Panc1 (cell line): Measurements from ENCODE around the gene LRRC3. TPM values are rescaled to one million over a fixed set of nuclear protein-coding genes. Genes with fewer than 3 reads are reported as not detected.

ENCODE experiments used
- ATAC-seq: fragments of 200-7000 bp; cut with Tn5 transposase; 2 replicates; pipeline ENCODE4 v1.9.1; 2020; ENCODE audit warnings: mild to moderate bottlenecking, moderate library complexity
- BruUV-seq: library from RNA; stranded (reverse); fragments of 400-500 nt; replicated peaks from 2 replicates; lab custom pipeline; 2021; lab: Mats Ljungman, UMichigan
- CTCF ChIA-PET: fragments of 300-600 bp; sonication (Branson Sonifier 250); formaldehyde crosslinking; loops from one replicate; lab custom pipeline; 2022; ENCODE audit warnings: antibody characterized with exemption; lab: Charles Lee
- POLR2A ChIA-PET: fragments of 300-600 bp; sonication (Branson Sonifier 250); formaldehyde crosslinking; loops from one replicate; lab custom pipeline; 2022; ENCODE audit warnings: antibody characterized with exemption; lab: Charles Lee
- DNase-seq: peaks from one replicate; pipeline ENCODE4 v3.0.0-alpha.2; 2010; ENCODE audit warnings: low read depth, low spot score
- H3K27ac ChIP-seq: 2 replicates; pipeline ENCODE4 v1.5.1; 2011; ENCODE audit warnings: mild to moderate bottlenecking, low read length, inconsistent platforms
- H3K27me3 ChIP-seq: fragments of 200-500 bp; sonication (Bioruptor generic); 2 replicates; pipeline ENCODE4 v1.6.0; 2014; ENCODE audit warnings: low read length, inconsistent platforms; ENCODE audit not compliant: control insufficient read depth, insufficient read depth
- H3K36me3 ChIP-seq: fragments of 200-500 bp; sonication (Bioruptor generic); 2 replicates; pipeline ENCODE4 v1.5.1; 2014; ENCODE audit warnings: inconsistent platforms, mild to moderate bottlenecking, low read length, moderate library complexity; ENCODE audit not compliant: control insufficient read depth, insufficient read depth
- H3K4me1 ChIP-seq: 2 replicates; pipeline ENCODE4 v1.5.1; 2011; ENCODE audit warnings: inconsistent platforms, mild to moderate bottlenecking, low read length, moderate library complexity; ENCODE audit not compliant: control insufficient read depth, insufficient read depth
- H3K4me3 ChIP-seq, 2 experiments: 2 replicates each; pipeline ENCODE4 v1.5.1; 2011 to 2012; ENCODE audit warnings: low read depth in 2 of 2, low read length in 2 of 2, mild to moderate bottlenecking in 2 of 2, inconsistent platforms in 1 of 2, moderate library complexity in 1 of 2
- H3K9me3 ChIP-seq: fragments of 200-500 bp; sonication (Bioruptor generic); 2 replicates; pipeline ENCODE4 v1.5.1; 2014; ENCODE audit warnings: low read depth, mild to moderate bottlenecking, inconsistent platforms, low read length, moderate library complexity; ENCODE audit not compliant: control insufficient read depth, insufficient read depth
- CTCF ChIP-seq: fragments of 450-650 bp; IDR thresholded peaks from 2 replicates; pipeline ENCODE4 v1.5.1; 2017; ENCODE audit warnings: mild to moderate bottlenecking
- POLR2AphosphoS5 ChIP-seq: IDR thresholded peaks from 2 replicates; pipeline ENCODE4 v1.6.1; 2012; ENCODE audit warnings: mild to moderate bottlenecking, low read depth, low read length, moderate library complexity
- SIN3A ChIP-seq: IDR thresholded peaks from 2 replicates; pipeline ENCODE4 v1.6.1; 2012; ENCODE audit warnings: low read depth, mild to moderate bottlenecking, low read length, moderate library complexity, borderline replicate concordance; ENCODE audit not compliant: insufficient read depth
- TCF7L2 ChIP-seq: IDR thresholded peaks from 2 replicates; pipeline ENCODE4 v1.6.1; 2011; ENCODE audit warnings: mild to moderate bottlenecking, low read depth, low read length, inconsistent platforms
- in situ Hi-C: cut with HindIII; loops from 2 replicates; pipeline ENCODE4 v1.10.0; 2016; ENCODE audit warnings: low sequenced_read_pairs, low pct_unique_long_range_greater_than_20kb
- intact Hi-C: fragments of 100-400 bp; cut with micrococcal nuclease; formaldehyde crosslinking; loops from one replicate; pipeline ENCODE4 v1.10.0; 2022; ENCODE audit not compliant: unreplicated experiment
- total RNA-seq: library from RNA; stranded (reverse); gene quantifications from one replicate; pipeline ENCODE4 v1.2.1, GENCODE V29; 2021; ENCODE audit not compliant: unreplicated experiment
- TF ChIP-seq, protein P1 (sequence below), 2 experiments: IDR thresholded peaks; 2 replicates each; pipeline ENCODE4 v1.6.1; 2011 to 2012; ENCODE audit warnings: low read depth in 2 of 2, control low read depth in 1 of 2, low read length in 1 of 2, mild to moderate bottlenecking in 1 of 2, moderate library complexity in 1 of 2; ENCODE audit not compliant: insufficient read depth in 1 of 2

Gene LRRC3
- total RNA-seq, 1 experiment from 2014 or later: 3.3 TPM

DNA sequence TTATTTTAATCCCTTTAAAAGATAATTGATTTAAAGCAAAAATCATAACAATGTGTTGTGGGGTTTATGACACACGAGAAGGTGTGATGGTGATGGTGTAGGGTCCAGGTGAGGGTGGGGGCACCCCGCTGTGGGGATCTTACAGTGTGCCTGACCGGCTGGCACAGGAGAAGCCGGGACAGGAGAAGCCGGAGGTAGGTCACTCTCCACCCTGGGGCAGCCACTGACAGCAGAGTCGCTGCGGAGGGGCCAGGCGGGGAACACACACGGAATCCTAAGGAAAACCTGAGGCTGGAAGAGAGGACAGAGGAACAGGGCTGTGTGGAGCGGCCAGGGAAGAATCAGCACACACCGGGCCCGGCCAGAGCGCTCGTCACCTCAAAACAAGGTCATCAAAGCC lies 4.3 kb upstream of the LRRC3 start:
- ATAC-seq: no peak
- TF ChIP-seq POLR2AphosphoS5: no peak
- TF ChIP-seq, protein P1, sequence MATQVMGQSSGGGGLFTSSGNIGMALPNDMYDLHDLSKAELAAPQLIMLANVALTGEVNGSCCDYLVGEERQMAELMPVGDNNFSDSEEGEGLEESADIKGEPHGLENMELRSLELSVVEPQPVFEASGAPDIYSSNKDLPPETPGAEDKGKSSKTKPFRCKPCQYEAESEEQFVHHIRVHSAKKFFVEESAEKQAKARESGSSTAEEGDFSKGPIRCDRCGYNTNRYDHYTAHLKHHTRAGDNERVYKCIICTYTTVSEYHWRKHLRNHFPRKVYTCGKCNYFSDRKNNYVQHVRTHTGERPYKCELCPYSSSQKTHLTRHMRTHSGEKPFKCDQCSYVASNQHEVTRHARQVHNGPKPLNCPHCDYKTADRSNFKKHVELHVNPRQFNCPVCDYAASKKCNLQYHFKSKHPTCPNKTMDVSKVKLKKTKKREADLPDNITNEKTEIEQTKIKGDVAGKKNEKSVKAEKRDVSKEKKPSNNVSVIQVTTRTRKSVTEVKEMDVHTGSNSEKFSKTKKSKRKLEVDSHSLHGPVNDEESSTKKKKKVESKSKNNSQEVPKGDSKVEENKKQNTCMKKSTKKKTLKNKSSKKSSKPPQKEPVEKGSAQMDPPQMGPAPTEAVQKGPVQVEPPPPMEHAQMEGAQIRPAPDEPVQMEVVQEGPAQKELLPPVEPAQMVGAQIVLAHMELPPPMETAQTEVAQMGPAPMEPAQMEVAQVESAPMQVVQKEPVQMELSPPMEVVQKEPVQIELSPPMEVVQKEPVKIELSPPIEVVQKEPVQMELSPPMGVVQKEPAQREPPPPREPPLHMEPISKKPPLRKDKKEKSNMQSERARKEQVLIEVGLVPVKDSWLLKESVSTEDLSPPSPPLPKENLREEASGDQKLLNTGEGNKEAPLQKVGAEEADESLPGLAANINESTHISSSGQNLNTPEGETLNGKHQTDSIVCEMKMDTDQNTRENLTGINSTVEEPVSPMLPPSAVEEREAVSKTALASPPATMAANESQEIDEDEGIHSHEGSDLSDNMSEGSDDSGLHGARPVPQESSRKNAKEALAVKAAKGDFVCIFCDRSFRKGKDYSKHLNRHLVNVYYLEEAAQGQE (IDR thresholded peaks at IDR 0.05; ENCODE audit: insufficient read depth in 1 of 2, low read depth in 2 of 2, low read length in 1 of 2): no peak
- no peak for TF ChIP-seq SIN3A
- no peak for TF ChIP-seq CTCF
- TF ChIP-seq TCF7L2: no peak
- in situ Hi-C loops (no loop called here), intact Hi-C loops (no loop called here)
- Histone ChIP-seq H3K27ac (no peak overlapping the region), H3K9me3 (no peaks in the 10 kb centered on the region), H3K27me3 (no peaks in the 10 kb centered on the region; the same call in 1 of the 2 replicates), H3K36me3 (no peaks in the 10 kb centered on the region), H3K4me1 (no peaks in the 10 kb centered on the region), H3K4me3 (no peak overlapping the region)
- ChIA-PET CTCF (no interaction called here), POLR2A (no interaction called here)
- no peak for DNase-seq
- no TSS peak for BruUV-seq

GRCh38 chr21:44453120-44453519 lies 2.2 kb upstream of the LRRC3 start:
- in situ Hi-C loops: no loop called here
- TF ChIP-seq POLR2AphosphoS5 (no peak), TCF7L2 (no peak)
- Histone ChIP-seq H3K4me3 (no peak overlapping the region), H3K9me3 (no peaks in the 10 kb centered on the region), H3K27ac (no peak overlapping the region), H3K27me3 (no peaks in the 10 kb centered on the region; the same call in 1 of the 2 replicates), H3K36me3 (no peaks in the 10 kb centered on the region), H3K4me1 (no peaks in the 10 kb centered on the region)
- ChIA-PET CTCF (no interaction called here), POLR2A (no interaction called here)
- no TSS peak for BruUV-seq
- DNase-seq (no peak), ATAC-seq (no peak)
- intact Hi-C loops: no loop called here

- no peaks in the 10 kb centered on the region; the same call in 1 of the 2 replicates for H3K27me3 ChIP-seq
- in situ Hi-C loops: no loop called here
- intact Hi-C loops: no loop called here
These were observed 1.3 kb upstream of the LRRC3 start for GRCh38 chr21:44454058-44454457.

More at GRCh38 chr21:44454058-44454457, 1.3 kb upstream of the LRRC3 start:
- no peak overlapping the region for H3K27ac ChIP-seq
- DNase-seq (no peak), ATAC-seq (no peak)
- no peaks in the 10 kb centered on the region for H3K9me3 ChIP-seq
- H3K36me3 ChIP-seq: no peaks in the 10 kb centered on the region
- ChIA-PET POLR2A (no interaction called here), CTCF (no interaction called here)
- no peaks in the 10 kb centered on the region for H3K4me1 ChIP-seq
- no peak overlapping the region for H3K4me3 ChIP-seq
- no TSS peak for BruUV-seq
- TF ChIP-seq TCF7L2: no peak
- TF ChIP-seq POLR2AphosphoS5: no peak
- TF ChIP-seq CTCF: no peak
- TF ChIP-seq, protein P1 (IDR thresholded peaks at IDR 0.05; ENCODE audit: insufficient read depth in 1 of 2, low read depth in 2 of 2, low read length in 1 of 2): no peak
